Measurements from ENCODE around the gene PRAMEF33. TPM values are rescaled to one million over a fixed set of nuclear protein-coding genes. Genes with fewer than 3 reads are reported as not detected.
"Not testable (repeated sequence)": the region's sequence is repeated elsewhere in the genome, so short reads cannot be mapped to it uniquely, and the experiment has no call there.

The PRAMEF33 gene
- total and polyA plus RNA-seq, 7 experiments from 2014 or later: not detected

GRCh38 chr1:13354475-13354874 lies 51.1 kb downstream of the PRAMEF33 start:
- H3K36me3 Mint-ChIP-seq, ATAC-seq: not testable (repeated sequence)
- H3K9me3 Mint-ChIP-seq: peaks cover 0 to 26% (median 8%) of the 10 kb centered on the region in 11 donors

GRCh38 chr1:13356774-13357173 lies 53.4 kb downstream of the PRAMEF33 start:
- H3K36me3 ChIP-seq (ENCODE audit: control insufficient read depth in 2 of 3, insufficient read depth in 3 of 3, low read length in 3 of 3); intact Hi-C loops (cut with micrococcal nuclease); H3K9me3 ChIP-seq (ENCODE audit: control insufficient read depth in 2 of 3, low read length in 3 of 3); H3K4me3 Mint-ChIP-seq; H3K4me3 ChIP-seq (ENCODE audit: low read length); H3K36me3 Mint-ChIP-seq; H3K27ac Mint-ChIP-seq; CTCF ChIA-PET; H3K27me3 ChIP-seq (ENCODE audit: control insufficient read depth in 2 of 2, insufficient read depth in 2 of 2, low read length in 2 of 2); ATAC-seq; H3K4me1 Mint-ChIP-seq; H3K27me3 Mint-ChIP-seq; POLR2A ChIA-PET; H3K27ac ChIP-seq (ENCODE audit: low read depth, low read length); H3K4me1 ChIP-seq (ENCODE audit: control insufficient read depth in 2 of 2, insufficient read depth in 2 of 2, low read length in 2 of 2): not testable (repeated sequence)
- peaks cover 0 to 22% (median 7%) of the 10 kb centered on the region in 11 donors for H3K9me3 Mint-ChIP-seq
- peak in 5 of 9 donors; percentile 13 to 24 (median 18) for DNase-seq

More at GRCh38 chr1:13354475-13354874, 51.1 kb downstream of the PRAMEF33 start:
- H3K36me3 ChIP-seq (ENCODE audit: control insufficient read depth in 2 of 3, insufficient read depth in 3 of 3, low read length in 3 of 3); H3K27me3 ChIP-seq (ENCODE audit: control insufficient read depth in 2 of 2, insufficient read depth in 2 of 2, low read length in 2 of 2); H3K4me3 ChIP-seq (ENCODE audit: low read length); CTCF ChIA-PET; H3K9me3 ChIP-seq (ENCODE audit: control insufficient read depth in 2 of 3, low read length in 3 of 3); H3K27ac ChIP-seq (ENCODE audit: low read depth, low read length); POLR2A ChIA-PET; H3K27me3 Mint-ChIP-seq; DNase-seq; H3K4me1 ChIP-seq (ENCODE audit: control insufficient read depth in 2 of 2, insufficient read depth in 2 of 2, low read length in 2 of 2); H3K27ac Mint-ChIP-seq; H3K4me3 Mint-ChIP-seq; intact Hi-C loops (cut with micrococcal nuclease); H3K4me1 Mint-ChIP-seq: not testable (repeated sequence)

Other genes starting within 250 kb of the PRAMEF33 start
- gene PRAMEF27, start 247.0 kb upstream of the PRAMEF33 start, total RNA-seq: not detected
- not detected for gene PRAMEF27, start 247.0 kb upstream of the PRAMEF33 start, polyA plus RNA-seq
- gene HNRNPCL3, start 242.8 kb upstream of the PRAMEF33 start, total RNA-seq: not detected
- not detected for gene HNRNPCL3, start 242.8 kb upstream of the PRAMEF33 start, polyA plus RNA-seq
- gene PRAMEF25, start 232.8 kb upstream of the PRAMEF33 start, total RNA-seq: not detected
- not detected for gene PRAMEF25, start 232.8 kb upstream of the PRAMEF33 start, polyA plus RNA-seq
- not detected for gene HNRNPCL2, start 186.7 kb upstream of the PRAMEF33 start, total RNA-seq
- not detected for gene HNRNPCL2, start 186.7 kb upstream of the PRAMEF33 start, polyA plus RNA-seq
- not detected for gene PRAMEF26, start 147.5 kb upstream of the PRAMEF33 start, total RNA-seq
- gene PRAMEF26, start 147.5 kb upstream of the PRAMEF33 start, polyA plus RNA-seq: not detected
- gene HNRNPCL4, start 137.9 kb upstream of the PRAMEF33 start, total RNA-seq: not detected
- not detected for gene HNRNPCL4, start 137.9 kb upstream of the PRAMEF33 start, polyA plus RNA-seq
- not detected for gene PRAMEF9, start 131.7 kb upstream of the PRAMEF33 start, total RNA-seq
- gene PRAMEF9, start 131.7 kb upstream of the PRAMEF33 start, polyA plus RNA-seq: not detected
- gene PRAMEF13, start 102.1 kb upstream of the PRAMEF33 start, total RNA-seq: not detected
- gene PRAMEF13, start 102.1 kb upstream of the PRAMEF33 start, polyA plus RNA-seq: not detected
- not detected for gene PRAMEF18, start 77.4 kb upstream of the PRAMEF33 start, total RNA-seq
- gene PRAMEF18, start 77.4 kb upstream of the PRAMEF33 start, polyA plus RNA-seq: not detected
- gene PRAMEF5, start 49.3 kb upstream of the PRAMEF33 start, total RNA-seq: not detected
- gene PRAMEF5, start 49.3 kb upstream of the PRAMEF33 start, polyA plus RNA-seq: not detected
- gene PRAMEF8, start 18.4 kb upstream of the PRAMEF33 start, total RNA-seq: not detected
- not detected for gene PRAMEF8, start 18.4 kb upstream of the PRAMEF33 start, polyA plus RNA-seq
- gene PRAMEF15, start 12.0 kb downstream of the PRAMEF33 start, total RNA-seq: not detected
- not detected for gene PRAMEF15, start 12.0 kb downstream of the PRAMEF33 start, polyA plus RNA-seq
- not detected for gene PRAMEF14, start 43.6 kb downstream of the PRAMEF33 start, total RNA-seq
- gene PRAMEF14, start 43.6 kb downstream of the PRAMEF33 start, polyA plus RNA-seq: not detected
- gene PRAMEF19, start 68.4 kb downstream of the PRAMEF33 start, total RNA-seq: not detected
- not detected for gene PRAMEF19, start 68.4 kb downstream of the PRAMEF33 start, polyA plus RNA-seq
- not detected for gene PRAMEF17, start 86.1 kb downstream of the PRAMEF33 start, total RNA-seq
- gene PRAMEF17, start 86.1 kb downstream of the PRAMEF33 start, polyA plus RNA-seq: not detected
- not detected for gene PRAMEF20, start 106.9 kb downstream of the PRAMEF33 start, total RNA-seq
- gene PRAMEF20, start 106.9 kb downstream of the PRAMEF33 start, polyA plus RNA-seq: not detected
- gene LRRC38, start 210.5 kb downstream of the PRAMEF33 start, total RNA-seq: not detected
- gene LRRC38, start 210.5 kb downstream of the PRAMEF33 start, polyA plus RNA-seq: not detected